PC-3 (cell line): ENCODE results near the gene HSD17B13. TPM values are rescaled to one million over a fixed set of nuclear protein-coding genes. Genes with fewer than 3 reads are reported as not detected.

ENCODE experiments used
- ATAC-seq: fragments of 200-7000 bp; cut with Tn5 transposase; 2 replicates; pipeline ENCODE4 v1.9.1; 2020; ENCODE audit warnings: mild to moderate bottlenecking, moderate library complexity
- BruUV-seq: library from RNA; stranded (reverse); fragments of 400-500 nt; replicated peaks from 2 replicates; lab custom pipeline; 2021; lab: Mats Ljungman, UMichigan
- CTCF ChIA-PET: fragments of 300-600 bp; sonication (Branson Sonifier 250); formaldehyde crosslinking; loops from one replicate; lab custom pipeline; 2022; ENCODE audit warnings: antibody characterized with exemption; lab: Charles Lee
- POLR2A ChIA-PET: fragments of 300-600 bp; sonication (Branson Sonifier 250); formaldehyde crosslinking; loops from one replicate; lab custom pipeline; 2022; ENCODE audit warnings: antibody characterized with exemption; ENCODE audit not compliant: unreplicated experiment; lab: Charles Lee
- DNase-seq: peaks from one replicate; pipeline ENCODE4 v3.0.0-alpha.2; 2015
- H2AFZ ChIP-seq: fragments of 300-600 bp; sonication (generic); 2 replicates; pipeline ENCODE4 v1.6.0; 2016; ENCODE audit warnings: antibody characterized with exemption, low read length
- H3F3A ChIP-seq: fragments of 300-600 bp; sonication (generic); one replicate; pipeline ENCODE4 v1.6.0; 2017; ENCODE audit warnings: antibody characterized with exemption, low read length, control low read depth, mild to moderate bottlenecking; ENCODE audit not compliant: unreplicated experiment
- H3K27ac ChIP-seq: fragments of 300-600 bp; sonication (generic); 2 replicates; pipeline ENCODE4 v1.5.1; 2016; ENCODE audit warnings: mild to moderate bottlenecking, low read length
- H3K27me3 ChIP-seq: fragments of 300-600 bp; sonication (generic); 2 replicates; pipeline ENCODE4 v1.6.1; 2016; ENCODE audit warnings: low read length, mixed read lengths
- H3K36me3 ChIP-seq: fragments of 300-600 bp; sonication (generic); 2 replicates; pipeline ENCODE4 v1.6.1; 2016; ENCODE audit warnings: low read depth, mixed run types, low read length, mixed read lengths
- H3K4me1 ChIP-seq: fragments of 300-600 bp; sonication (generic); 2 replicates; pipeline ENCODE4 v1.5.1; 2016; ENCODE audit warnings: low read length; ENCODE audit not compliant: insufficient read depth
- H3K4me2 ChIP-seq: fragments of 300-600 bp; sonication (generic); 2 replicates; pipeline ENCODE4 v1.6.0; 2016; ENCODE audit warnings: low read length
- H3K4me3 ChIP-seq: fragments of 300-600 bp; sonication (generic); 2 replicates; pipeline ENCODE4 v1.5.1; 2016; ENCODE audit warnings: mild to moderate bottlenecking, low read length, mixed read lengths
- H3K79me2 ChIP-seq: fragments of 300-600 bp; sonication (generic); 2 replicates; pipeline ENCODE4 v1.6.1; 2017; ENCODE audit warnings: low read length, mixed read lengths
- H3K9ac ChIP-seq: fragments of 300-600 bp; sonication (generic); 2 replicates; pipeline ENCODE4 v1.6.0; 2016; ENCODE audit warnings: mild to moderate bottlenecking, low read length
- H3K9me2 ChIP-seq: fragments of 300-600 bp; sonication (generic); replicated peaks from 2 replicates; pipeline ENCODE4 v1.6.1; 2016; ENCODE audit warnings: mixed run types, low read length, mixed read lengths
- H3K9me3 ChIP-seq: fragments of 300-600 bp; sonication (generic); 2 replicates; pipeline ENCODE4 v1.6.1; 2016; ENCODE audit warnings: low read length, mixed read lengths
- H4K20me1 ChIP-seq: fragments of 300-600 bp; sonication (generic); 2 replicates; pipeline ENCODE4 v1.6.1; 2016; ENCODE audit warnings: low read length, mixed read lengths
- CTCF ChIP-seq: fragments of 300-600 bp; sonication (generic); conservative IDR thresholded peaks from 2 replicates; pipeline ENCODE4 v1.5.1; 2017; ENCODE audit warnings: antibody characterized with exemption, low read depth, mild to moderate bottlenecking, low read length
- EZH2 ChIP-seq: fragments of 300-600 bp; sonication (generic); IDR thresholded peaks from one replicate; pipeline ENCODE4 v1.6.1; 2017; ENCODE audit warnings: antibody characterized with exemption, mild to moderate bottlenecking, low read length; ENCODE audit not compliant: unreplicated experiment
- EZH2phosphoT487 ChIP-seq: fragments of 300-600 bp; sonication (generic); IDR thresholded peaks from 2 replicates; pipeline ENCODE4 v1.6.1; 2018; ENCODE audit warnings: mild to moderate bottlenecking, antibody characterized with exemption, low read length, borderline replicate concordance
- intact Hi-C: fragments of 100-400 bp; cut with micrococcal nuclease; formaldehyde crosslinking; loops from 2 replicates; pipeline ENCODE4 v1.9.0; 2023
- total RNA-seq: library from RNA; depleted of rRNA; stranded (reverse); fragments of >200 nt; gene quantifications from 2 replicates; pipeline ENCODE4 v1.2.3, GENCODE V29; 2014

HSD17B13 gene
- total RNA-seq, 1 experiment from 2014 or later = 0.18 TPM

GRCh38 chr4:87360338-87360935 lies 37.8 kb upstream of the HSD17B13 start:
- intact Hi-C loops = no loop called here
- Histone ChIP-seq H3K9me3 (no peaks in the 10 kb centered on the region), H3K4me1 (peaks cover 16% of the 10 kb centered on the region), H3K36me3 (no peaks in the 10 kb centered on the region), H4K20me1 (no peaks in the 10 kb centered on the region), H3F3A (no peaks in the 10 kb centered on the region), H3K9me2 (no peaks in the 10 kb centered on the region), H2AFZ (no peak overlapping the region), H3K4me2 (no peak overlapping the region), H3K9ac (no peak overlapping the region), H3K27ac (no peak overlapping the region), H3K4me3 (no peak overlapping the region), H3K27me3 (no peaks in the 10 kb centered on the region), H3K79me2 (no peaks in the 10 kb centered on the region)
- ChIA-PET CTCF (no interaction called here), POLR2A (no interaction called here)
- ATAC-seq = no peak
- BruUV-seq = no TSS peak
- DNase-seq = no peak
- TF ChIP-seq EZH2phosphoT487 (no peak), EZH2 (no peak)

- no peak for DNase-seq
- no peak overlapping the region for H3K27ac ChIP-seq
- intact Hi-C loops = loop anchor here (5.0 kb wide), 1 partner anchor 108 kb away; no protein-coding TSS in a partner anchor
These were observed 36.6 kb upstream of the HSD17B13 start for GRCh38 chr4:87359258-87359657.

GRCh38 chr4:87356832-87357526 lies 34.3 kb upstream of the HSD17B13 start:
- BruUV-seq = no TSS peak
- DNase-seq = peak; percentile 75

More at GRCh38 chr4:87359258-87359657, 36.6 kb upstream of the HSD17B13 start:
- H3K9me3 ChIP-seq = no peaks in the 10 kb centered on the region
- no peak overlapping the region for H3K9ac ChIP-seq
- no peak for TF ChIP-seq EZH2phosphoT487
- no peak for TF ChIP-seq EZH2
- no peak for TF ChIP-seq CTCF
- ChIA-PET CTCF (no interaction called here), POLR2A (no interaction called here)
- H3K79me2 ChIP-seq = no peaks in the 10 kb centered on the region
- ATAC-seq = no peak
- no peaks in the 10 kb centered on the region for H3K9me2 ChIP-seq
- peaks cover 20% of the 10 kb centered on the region for H3K4me1 ChIP-seq
- no TSS peak for BruUV-seq
- H3K4me3 ChIP-seq = no peak overlapping the region
- H3K36me3 ChIP-seq = no peaks in the 10 kb centered on the region
- H4K20me1 ChIP-seq = no peaks in the 10 kb centered on the region
- no peak overlapping the region for H2AFZ ChIP-seq
- no peaks in the 10 kb centered on the region for H3K27me3 ChIP-seq
- no peak overlapping the region for H3K4me2 ChIP-seq
- no peaks in the 10 kb centered on the region for H3F3A ChIP-seq

More at GRCh38 chr4:87356832-87357526, 34.3 kb upstream of the HSD17B13 start:
- peak overlapping the region; percentile 69; the same call in 1 of the 2 replicates for H2AFZ ChIP-seq
- TF ChIP-seq EZH2 (no peak), CTCF (no peak), EZH2phosphoT487 (no peak)
- peak overlapping the region; percentile 63 for H3K4me2 ChIP-seq
- no peak overlapping the region for H3K4me3 ChIP-seq
- no peaks in the 10 kb centered on the region for H3K9me2 ChIP-seq
- no peaks in the 10 kb centered on the region for H3K36me3 ChIP-seq
- CTCF ChIA-PET = interaction anchor here (0.6 kb wide), 2 partner anchors 31 to 67 kb away, joined by 3 to 4 read pairs; no protein-coding TSS in a partner anchor
- POLR2A ChIA-PET = no interaction called here
- no peaks in the 10 kb centered on the region for H3K79me2 ChIP-seq
- H3K9me3 ChIP-seq = no peaks in the 10 kb centered on the region
- intact Hi-C loops = loop anchor here (5.0 kb wide), 1 partner anchor 110 kb away; no protein-coding TSS in a partner anchor
- H3K27me3 ChIP-seq = no peaks in the 10 kb centered on the region
- peak overlapping the region; percentile 89 for H3K27ac ChIP-seq
- no peaks in the 10 kb centered on the region for H4K20me1 ChIP-seq
- no peaks in the 10 kb centered on the region for H3F3A ChIP-seq
- peak overlapping the region; percentile 64 for H3K9ac ChIP-seq
- ATAC-seq = peak; percentile 91
- H3K4me1 ChIP-seq = peaks cover 20% of the 10 kb centered on the region
